NCI-H2196 treated with DMSO at 0.1 percent for 48 hours (cell line): ENCODE data around the gene TTC21A.
"Not testable (repeated sequence)": the region's sequence is repeated elsewhere in the genome, so short reads cannot be mapped to it uniquely, and the experiment has no call there.

Experiments
- DNase-seq: peaks from one replicate; lab custom pipeline; 2025; ENCODE audit not compliant: unreplicated experiment; lab: John Stamatoyannopoulos, UW

TTC21A gene

GRCh38 chr3:39107388-39108199 is at the start of gene TTC21A, which contains the start of gene GORASP1:
Gene TTC21A (plus strand): TSS chr3:39107680. CDS start chr3:39107838, 158 bp downstream.
Gene GORASP1 (minus strand): TSS chr3:39107627. CDS start chr3:39107541, 86 bp downstream.
- no peak for DNase-seq

- DNase-seq: not testable (repeated sequence)
Observed at GRCh38 chr3:39061228-39061627, 46.3 kb upstream of the TTC21A start.

GRCh38 chr3:39062180-39062579 is 45.3 kb upstream of the TTC21A start:
- no peak for DNase-seq

GRCh38 chr3:39063143-39063542 is 44.3 kb upstream of the TTC21A start:
- DNase-seq: no peak

GRCh38 chr3:39064646-39065045 is 42.8 kb upstream of the TTC21A start:
- no peak for DNase-seq

GRCh38 chr3:39065197-39065596 is 42.3 kb upstream of the TTC21A start:
- DNase-seq: no peak

- no peak for DNase-seq
Observed at GRCh38 chr3:39067286-39067685, 40.2 kb upstream of the TTC21A start.

- no peak for DNase-seq
Observed at GRCh38 chr3:39068556-39068955, 38.9 kb upstream of the TTC21A start.

GRCh38 chr3:39075910-39076309 is 31.6 kb upstream of the TTC21A start:
- no peak for DNase-seq

- DNase-seq: no peak
Observed at GRCh38 chr3:39079530-39079929, 27.9 kb upstream of the TTC21A start.

GRCh38 chr3:39080026-39080425 is 27.5 kb upstream of the TTC21A start:
- DNase-seq: no peak

- DNase-seq: no peak
Observed at GRCh38 chr3:39082666-39083313, 24.7 kb upstream of the TTC21A start.

- no peak for DNase-seq
Observed at GRCh38 chr3:39086144-39086543, 21.3 kb upstream of the TTC21A start.

GRCh38 chr3:39088456-39088855 is 19.0 kb upstream of the TTC21A start:
- no peak for DNase-seq

GRCh38 chr3:39088889-39089288 is 18.6 kb upstream of the TTC21A start:
- DNase-seq: no peak

- DNase-seq: no peak
Observed at GRCh38 chr3:39090922-39091321, 16.6 kb upstream of the TTC21A start.

GRCh38 chr3:39094851-39095677 is 12.4 kb upstream of the TTC21A start:
- no peak for DNase-seq

- no peak for DNase-seq
Observed at GRCh38 chr3:39095778-39096177, 11.7 kb upstream of the TTC21A start.

- DNase-seq: no peak
Observed at GRCh38 chr3:39096775-39097174, 10.7 kb upstream of the TTC21A start.

- DNase-seq: no peak
Observed at GRCh38 chr3:39097716-39098472, 9.6 kb upstream of the TTC21A start.
